Measurements from ENCODE around the gene SLC41A1. TPM values are rescaled to one million over a fixed set of nuclear protein-coding genes. Genes with fewer than 3 reads are reported as not detected.
"Not testable (repeated sequence)": the region's sequence is repeated elsewhere in the genome, so short reads cannot be mapped to it uniquely, and the experiment has no call there.

Gene SLC41A1
- 10 to 100 TPM; 32.1 to 33.9 TPM for total RNA-seq

DNA sequence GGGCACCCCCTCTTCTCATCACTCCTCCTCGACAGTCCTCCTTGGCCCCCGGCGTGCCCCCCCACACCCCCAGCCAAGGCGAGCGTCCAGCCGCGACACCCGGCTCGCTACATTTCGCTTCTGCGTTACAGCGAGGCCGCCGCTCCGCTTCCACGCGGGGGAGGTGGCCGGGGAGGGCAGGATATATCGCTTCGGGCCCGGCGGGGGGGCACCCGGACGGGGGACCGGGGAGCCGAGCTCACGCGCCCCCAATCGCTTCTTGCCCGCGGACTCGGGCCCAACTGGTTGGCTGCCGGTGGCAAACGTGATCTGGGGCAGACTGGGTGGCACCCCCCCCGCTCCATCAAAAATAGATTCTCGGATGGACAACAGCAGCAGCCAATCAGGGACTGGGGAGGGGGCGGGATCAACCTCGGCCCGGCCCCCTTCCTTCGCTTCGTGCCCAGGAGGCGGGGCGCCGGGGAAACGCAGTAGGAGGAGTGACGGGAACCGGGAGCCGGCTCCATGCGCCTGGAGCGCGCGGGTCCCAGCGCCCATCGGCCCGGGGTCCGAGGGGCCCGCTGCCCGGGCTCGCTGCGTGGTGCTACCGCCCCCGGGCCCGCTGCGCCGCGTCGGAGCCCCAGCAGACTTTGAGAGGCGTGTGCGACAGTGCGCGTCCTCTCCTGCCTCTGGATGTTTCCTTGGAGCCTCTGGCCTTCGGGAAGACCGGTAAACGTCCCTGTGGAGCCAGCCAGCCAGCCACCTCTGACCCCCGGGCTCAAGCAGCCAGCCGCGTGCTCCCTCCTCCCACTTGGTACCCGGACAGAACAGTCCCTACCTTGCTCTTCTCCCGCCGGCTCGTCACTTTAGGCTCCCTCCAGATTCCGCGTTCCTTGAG lies at the start of gene SLC41A1:
TSS of gene SLC41A1 (minus strand) at position 321 of the 877 bp plus-strand sequence. CDS start 2,757 bp downstream, outside the sequence.
- Mint-ChIP-seq H3K36me3 (ENCODE audit: low read depth) (peaks cover 12% of the 10 kb centered on the region), H3K4me3 (peak within 1 kb of the TSS; percentile 89), H3K27ac (peak within 1 kb of the TSS; percentile 74), H3K27me3 (ENCODE audit: low read depth) (no peaks in the 10 kb centered on the region), H3K9me3 (no peaks in the 10 kb centered on the region), H3K4me1 (ENCODE audit: low read depth) (peaks cover 49% of the 10 kb centered on the region)
- intact Hi-C loops (cut with micrococcal nuclease): loop anchor here (1.0 to 2.0 kb wide), 4 partner anchors 36 to 182 kb away; partner anchors contain the start of genes NUCKS1 and RAB29
- CTCF ChIA-PET: interaction anchor here (2.5 kb wide), 1 partner anchor 22 kb away, joined by 16 read pairs; no protein-coding TSS in a partner anchor
- DNase-seq: peak; percentile 95

DNA sequence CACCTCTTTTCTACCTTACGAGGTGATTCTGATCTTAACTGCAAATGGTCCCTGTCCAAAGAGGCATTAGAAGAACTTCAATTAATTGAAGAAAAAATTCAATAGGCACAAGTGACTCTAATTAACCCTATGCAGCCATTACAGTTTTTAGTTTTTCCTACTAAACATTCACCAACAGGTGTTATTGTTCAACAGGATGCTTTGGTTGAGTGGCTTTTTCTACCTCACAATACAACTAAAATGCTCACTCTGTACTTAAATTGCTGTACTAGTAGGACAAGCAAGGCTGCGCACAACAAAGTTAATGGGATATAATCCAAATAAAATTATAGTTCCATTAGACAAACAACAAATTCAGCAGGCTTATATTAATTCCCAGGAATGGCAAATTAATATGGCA lies 48.5 kb upstream of the SLC41A1 start:
- Mint-ChIP-seq H3K36me3 (ENCODE audit: low read depth) (no peaks in the 10 kb centered on the region), H3K4me3 (no peak overlapping the region), H3K27me3 (ENCODE audit: low read depth) (no peaks in the 10 kb centered on the region), H3K4me1 (ENCODE audit: low read depth) (no peaks in the 10 kb centered on the region), H3K27ac (no peak overlapping the region), H3K9me3 (peaks cover 2% of the 10 kb centered on the region)
- CTCF ChIA-PET: no interaction called here
- no peak for DNase-seq
- intact Hi-C loops (cut with micrococcal nuclease): no loop called here

DNA sequence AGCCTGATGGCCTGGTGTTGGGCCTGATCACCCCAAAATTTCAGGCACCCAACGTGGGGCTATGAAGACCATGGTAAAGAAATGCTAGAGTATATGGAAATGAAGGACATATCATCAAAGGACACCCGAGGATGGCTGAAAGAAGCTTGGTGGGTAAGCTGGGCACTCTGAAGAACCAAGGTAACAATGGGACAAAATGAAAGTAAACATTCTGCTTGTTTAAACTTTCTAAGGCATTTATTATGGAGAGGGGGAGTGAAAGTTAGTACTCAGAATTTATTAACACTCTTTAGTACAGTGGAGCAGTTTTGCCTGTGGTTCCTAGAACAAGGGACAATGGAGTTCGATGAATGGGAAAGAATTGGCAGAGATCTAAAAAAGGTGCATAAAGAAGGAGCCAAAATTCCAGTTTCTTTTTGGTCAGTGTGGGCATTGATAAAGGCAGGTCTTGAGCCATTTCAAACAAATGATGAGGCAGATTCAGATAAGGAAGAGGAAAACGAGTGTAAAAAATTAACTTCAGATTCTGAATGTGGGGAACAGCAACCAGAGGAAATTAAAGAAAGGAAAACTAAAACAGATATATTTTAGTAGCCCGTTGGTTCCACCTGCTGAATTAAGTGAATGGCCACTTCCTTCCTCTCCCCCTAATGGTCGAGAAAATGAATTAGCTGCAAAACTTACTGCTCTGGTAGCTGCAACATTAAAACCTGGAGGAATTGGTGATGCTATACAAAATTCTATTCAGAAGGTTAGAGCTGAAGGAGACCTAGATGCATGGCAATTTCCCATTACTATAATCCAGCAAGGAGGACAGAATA lies 45.4 kb upstream of the SLC41A1 start:
- DNase-seq: no peak
- intact Hi-C loops (cut with micrococcal nuclease): no loop called here
- no peak overlapping the region for H3K27ac Mint-ChIP-seq

DNA sequence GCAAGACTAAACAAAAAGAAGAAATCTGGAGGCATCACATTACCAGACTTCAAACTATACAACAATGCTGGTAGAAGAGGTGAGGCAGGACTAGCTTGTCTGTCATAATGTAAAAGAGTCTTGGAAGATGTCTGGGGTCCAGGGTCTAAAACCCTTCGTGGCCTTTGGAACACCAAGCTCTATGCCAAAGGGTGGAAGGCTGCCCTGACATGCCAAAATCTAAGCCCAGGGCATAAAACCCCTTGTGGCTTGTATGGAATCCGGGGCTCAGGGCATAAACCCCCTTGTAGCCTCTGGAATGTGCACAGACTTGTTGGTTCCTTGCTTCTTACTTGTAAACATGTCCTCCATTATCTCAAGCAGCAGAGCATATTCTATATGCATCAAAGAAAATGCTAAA lies 44.5 kb upstream of the SLC41A1 start:
- DNase-seq; H3K27ac Mint-ChIP-seq; CTCF ChIA-PET; H3K36me3 Mint-ChIP-seq (ENCODE audit: low read depth); H3K4me3 Mint-ChIP-seq; H3K4me1 Mint-ChIP-seq (ENCODE audit: low read depth); intact Hi-C loops (cut with micrococcal nuclease); H3K27me3 Mint-ChIP-seq (ENCODE audit: low read depth): not testable (repeated sequence)
- peaks cover 13% of the 10 kb centered on the region for H3K9me3 Mint-ChIP-seq

More for the DNA sequence above, 45.4 kb upstream of the SLC41A1 start:
- no peaks in the 10 kb centered on the region for H3K36me3 Mint-ChIP-seq (ENCODE audit: low read depth)
- CTCF ChIA-PET: interaction anchor here (1.0 to 1.3 kb wide), 2 partner anchors 66 to 201 kb away, joined by 3 to 5 read pairs; no protein-coding TSS in a partner anchor
- H3K4me3 Mint-ChIP-seq: no peak overlapping the region
- no peaks in the 10 kb centered on the region for H3K4me1 Mint-ChIP-seq (ENCODE audit: low read depth)
- H3K9me3 Mint-ChIP-seq: peaks cover 13% of the 10 kb centered on the region
- no peaks in the 10 kb centered on the region for H3K27me3 Mint-ChIP-seq (ENCODE audit: low read depth)

- Mint-ChIP-seq H3K27ac (no peak overlapping the region), H3K36me3 (ENCODE audit: low read depth) (no peaks in the 10 kb centered on the region), H3K4me3 (no peak overlapping the region), H3K4me1 (ENCODE audit: low read depth) (no peaks in the 10 kb centered on the region), H3K9me3 (peaks cover 13% of the 10 kb centered on the region), H3K27me3 (ENCODE audit: low read depth) (no peaks in the 10 kb centered on the region)
- CTCF ChIA-PET: no interaction called here
- DNase-seq: no peak
- intact Hi-C loops (cut with micrococcal nuclease): no loop called here
Measured at GRCh38 chr1:205856433-205856832, 43.4 kb upstream of the SLC41A1 start.

GRCh38 chr1:205852969-205853368 lies 40.0 kb upstream of the SLC41A1 start:
- DNase-seq: no peak
- Mint-ChIP-seq H3K27ac (no peak overlapping the region), H3K4me3 (no peak overlapping the region), H3K4me1 (ENCODE audit: low read depth) (peaks cover 25% of the 10 kb centered on the region), H3K9me3 (peaks cover 13% of the 10 kb centered on the region), H3K27me3 (ENCODE audit: low read depth) (no peaks in the 10 kb centered on the region), H3K36me3 (ENCODE audit: low read depth) (no peaks in the 10 kb centered on the region)
- intact Hi-C loops (cut with micrococcal nuclease): no loop called here
- CTCF ChIA-PET: interaction anchor here (0.7 kb wide), 1 partner anchor 194 kb away, joined by 3 read pairs; no protein-coding TSS in a partner anchor

- Mint-ChIP-seq H3K36me3 (ENCODE audit: low read depth) (no peaks in the 10 kb centered on the region), H3K4me3 (no peak overlapping the region), H3K9me3 (peaks cover 13% of the 10 kb centered on the region), H3K27me3 (ENCODE audit: low read depth) (no peaks in the 10 kb centered on the region), H3K27ac (no peak overlapping the region), H3K4me1 (ENCODE audit: low read depth) (peaks cover 28% of the 10 kb centered on the region)
- intact Hi-C loops (cut with micrococcal nuclease): no loop called here
- CTCF ChIA-PET: no interaction called here
- no peak for DNase-seq
Measured at GRCh38 chr1:205851993-205852392, 39.0 kb upstream of the SLC41A1 start.

DNA sequence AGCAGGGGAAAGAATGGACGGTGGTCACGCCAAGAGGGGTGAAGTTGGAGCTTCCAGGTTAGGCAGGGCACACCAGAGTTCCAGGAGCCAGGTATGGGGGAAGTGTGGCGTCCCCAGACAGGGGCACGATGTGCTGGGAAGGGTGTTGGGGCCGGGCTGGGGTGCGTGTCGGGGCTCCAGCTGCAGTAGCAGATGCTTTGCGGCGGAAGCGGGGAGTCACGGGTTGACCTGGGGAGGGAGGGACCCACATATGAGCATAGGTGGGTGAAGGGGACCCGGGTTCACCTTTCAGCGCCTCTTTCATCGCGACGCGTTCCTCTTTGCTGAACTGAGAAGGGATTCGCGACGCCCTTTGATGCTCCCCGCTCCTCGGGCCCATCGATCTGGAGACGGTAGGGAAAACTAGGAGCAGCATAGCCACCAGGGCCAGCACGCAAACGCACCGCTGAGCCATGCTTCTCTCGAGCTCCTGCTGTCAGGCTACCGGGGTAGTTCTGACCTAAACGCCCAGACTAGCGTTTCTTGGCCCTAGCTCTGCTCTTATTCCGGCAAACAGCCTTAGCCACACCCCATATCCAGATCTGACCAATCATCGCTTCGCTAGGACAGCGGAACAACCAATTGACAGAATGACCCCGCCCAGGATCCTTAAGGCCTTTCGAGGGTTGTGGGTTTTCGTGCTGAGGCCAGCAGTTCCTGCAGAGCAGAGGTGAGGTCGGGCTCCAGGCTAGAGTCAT lies 36.8 kb upstream of the SLC41A1 start, which contains the start of gene PM20D1:
TSS of gene PM20D1 (minus strand) at position 514 of the 737 bp plus-strand sequence. CDS start at position 454, 60 bp downstream.
- intact Hi-C loops (cut with micrococcal nuclease): loop anchor here (2.0 kb wide), 1 partner anchor 37 kb away; the partner anchor contains the start of gene SLC41A1
- Mint-ChIP-seq H3K4me1 (ENCODE audit: low read depth) (peaks cover 28% of the 10 kb centered on the region), H3K27me3 (ENCODE audit: low read depth) (no peaks in the 10 kb centered on the region), H3K27ac (peak within 1 kb of the TSS; percentile 53), H3K36me3 (ENCODE audit: low read depth) (no peaks in the 10 kb centered on the region), H3K4me3 (peak within 1 kb of the TSS; percentile 87), H3K9me3 (no peaks in the 10 kb centered on the region)
- CTCF ChIA-PET: interaction anchor here (0.6 to 2.5 kb wide), 9 partner anchors 58 to 450 kb away, joined by 3 to 7 read pairs (median 3); no protein-coding TSS in a partner anchor
- DNase-seq: peak; percentile 92

GRCh38 chr1:205843036-205843859 lies 30.2 kb upstream of the SLC41A1 start:
- CTCF ChIA-PET: interaction anchor here (0.7 to 1.6 kb wide), 3 partner anchors 52 to 187 kb away, joined by 3 to 6 read pairs (median 3); no protein-coding TSS in a partner anchor
- Mint-ChIP-seq H3K27ac (no peak overlapping the region), H3K27me3 (ENCODE audit: low read depth) (no peaks in the 10 kb centered on the region), H3K4me3 (no peak overlapping the region), H3K4me1 (ENCODE audit: low read depth) (peaks cover 6% of the 10 kb centered on the region), H3K36me3 (ENCODE audit: low read depth) (no peaks in the 10 kb centered on the region), H3K9me3 (no peaks in the 10 kb centered on the region)
- DNase-seq: no peak
- intact Hi-C loops (cut with micrococcal nuclease): no loop called here

DNA sequence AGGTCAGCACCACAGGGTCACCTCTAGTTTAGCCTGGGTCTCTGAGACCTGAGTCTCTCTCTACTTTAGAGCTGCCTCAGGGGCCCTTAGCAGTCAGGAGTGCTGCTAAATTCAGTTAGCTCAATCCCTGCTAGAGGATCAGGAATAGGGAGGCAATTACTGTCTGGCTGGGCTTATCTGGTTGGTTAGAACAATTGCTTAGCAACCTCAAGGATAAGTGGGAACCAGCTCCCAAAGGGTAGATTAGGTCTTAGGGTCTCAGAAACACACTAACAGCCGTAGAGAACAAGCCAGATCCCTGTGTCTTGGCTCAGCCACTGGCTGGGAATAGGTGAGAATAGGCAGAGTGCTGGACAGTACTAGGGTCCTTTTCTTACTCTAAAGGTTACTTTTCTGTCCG lies 29.2 kb upstream of the SLC41A1 start:
- Mint-ChIP-seq H3K4me3 (no peak overlapping the region), H3K36me3 (ENCODE audit: low read depth) (no peaks in the 10 kb centered on the region), H3K27ac (no peak overlapping the region), H3K27me3 (ENCODE audit: low read depth) (no peaks in the 10 kb centered on the region), H3K9me3 (no peaks in the 10 kb centered on the region), H3K4me1 (ENCODE audit: low read depth) (no peaks in the 10 kb centered on the region)
- no peak for DNase-seq
- intact Hi-C loops (cut with micrococcal nuclease): no loop called here
- CTCF ChIA-PET: no interaction called here
